Fibroblast of skin of scalp (primary cell): ENCODE data around the gene SSC5D.

Source experiments
- DNase-seq: peaks from one replicate; pipeline ENCODE4 v3.0.0-alpha.2; 2013

Gene SSC5D

GRCh38 chr19:55474269-55475265 is 13.7 kb upstream of the SSC5D start:
- DNase-seq = peak; percentile 68

GRCh38 chr19:55476100-55476775 is 12.0 kb upstream of the SSC5D start, which contains the start of gene ZNF628:
ZNF628 (plus strand) TSS chr19:55476617; CDS start chr19:55479911, 3,294 bp downstream.
- peak; percentile 99 for DNase-seq

GRCh38 chr19:55477905-55478304 is 10.3 kb upstream of the SSC5D start:
- DNase-seq = no peak

- DNase-seq = no peak
Measured at GRCh38 chr19:55478364-55478763, 9.9 kb upstream of the SSC5D start.

GRCh38 chr19:55479045-55479444 is 9.2 kb upstream of the SSC5D start:
- no peak for DNase-seq

- DNase-seq = no peak
Measured at GRCh38 chr19:55479451-55480230, 8.6 kb upstream of the SSC5D start.

GRCh38 chr19:55481148-55481793 is 7.0 kb upstream of the SSC5D start:
- no peak for DNase-seq

- DNase-seq = no peak
Measured at GRCh38 chr19:55481794-55482155, 6.5 kb upstream of the SSC5D start.

- DNase-seq = no peak
Measured at GRCh38 chr19:55482156-55482961, 5.9 kb upstream of the SSC5D start.

- DNase-seq = no peak
Measured at GRCh38 chr19:55482967-55483705, 5.1 kb upstream of the SSC5D start.

- no peak for DNase-seq
Measured at GRCh38 chr19:55483706-55484592, 4.3 kb upstream of the SSC5D start.

- DNase-seq = peak; percentile 62
Measured at GRCh38 chr19:55484593-55485438, 3.4 kb upstream of the SSC5D start, which contains the start of gene NAT14. NAT14 (plus strand) TSS chr19:55485188; CDS start chr19:55485709, 521 bp downstream.

- no peak for DNase-seq
Measured at GRCh38 chr19:55485439-55486011, 2.7 kb upstream of the SSC5D start.

- no peak for DNase-seq
Measured at GRCh38 chr19:55486043-55486970, 1.9 kb upstream of the SSC5D start.

- DNase-seq = peak; percentile 94
Measured at GRCh38 chr19:55486971-55487923, 989 bp upstream of the SSC5D start.
